ENCODE measurements around the gene MBD6. TPM values are rescaled to one million over a fixed set of nuclear protein-coding genes. Genes with fewer than 3 reads are reported as not detected.
"Not testable (repeated sequence)": the region's sequence is repeated elsewhere in the genome, so short reads cannot be mapped to it uniquely, and the experiment has no call there.

The MBD6 gene
- total RNA-seq, 1 donor from 2014 or later, result 93.1 TPM

DNA sequence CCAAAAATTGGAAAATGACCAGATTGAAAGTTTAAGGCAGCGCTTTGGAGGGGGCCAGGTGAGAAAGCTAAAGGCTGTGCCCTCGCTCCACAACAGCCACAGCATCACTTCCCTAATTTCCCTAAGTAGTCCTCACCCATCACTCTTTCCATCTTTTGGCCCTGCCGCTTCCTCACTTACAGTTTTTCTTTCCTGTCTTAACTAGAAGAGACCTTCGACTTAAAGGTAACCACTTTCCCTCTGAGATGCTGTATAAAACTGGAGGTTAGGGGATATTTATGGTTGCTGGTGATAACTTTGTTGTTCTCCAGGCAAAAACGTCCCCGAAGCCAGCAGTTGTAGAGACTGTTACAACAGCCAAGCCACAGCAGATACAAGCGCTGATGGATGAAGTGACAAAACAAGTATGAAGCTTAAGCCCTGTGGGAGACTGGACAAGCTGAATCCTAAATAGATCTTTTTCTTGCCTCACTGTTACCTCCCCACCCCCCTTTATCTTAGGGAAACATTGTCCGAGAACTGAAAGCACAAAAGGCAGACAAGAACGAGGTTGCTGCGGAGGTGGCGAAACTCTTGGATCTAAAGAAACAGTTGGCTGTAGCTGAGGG lies 6.6 kb upstream of the MBD6 start:
- H3K4me1 ChIP-seq, result peaks cover 30% of the 10 kb centered on the region
- ATAC-seq (no peak), DNase-seq (no peak)
- no peak overlapping the region for H3K27ac ChIP-seq
- H3K36me3 ChIP-seq, result peaks cover 70% of the 10 kb centered on the region
- no peaks in the 10 kb centered on the region for H3K27me3 ChIP-seq (ENCODE audit: low read depth)
- no peaks in the 10 kb centered on the region for H3K9me3 ChIP-seq
- H3K4me3 ChIP-seq, result no peak overlapping the region
- intact Hi-C loops (cut with DNase I), result no loop called here
- TF ChIP-seq, protein P1, sequence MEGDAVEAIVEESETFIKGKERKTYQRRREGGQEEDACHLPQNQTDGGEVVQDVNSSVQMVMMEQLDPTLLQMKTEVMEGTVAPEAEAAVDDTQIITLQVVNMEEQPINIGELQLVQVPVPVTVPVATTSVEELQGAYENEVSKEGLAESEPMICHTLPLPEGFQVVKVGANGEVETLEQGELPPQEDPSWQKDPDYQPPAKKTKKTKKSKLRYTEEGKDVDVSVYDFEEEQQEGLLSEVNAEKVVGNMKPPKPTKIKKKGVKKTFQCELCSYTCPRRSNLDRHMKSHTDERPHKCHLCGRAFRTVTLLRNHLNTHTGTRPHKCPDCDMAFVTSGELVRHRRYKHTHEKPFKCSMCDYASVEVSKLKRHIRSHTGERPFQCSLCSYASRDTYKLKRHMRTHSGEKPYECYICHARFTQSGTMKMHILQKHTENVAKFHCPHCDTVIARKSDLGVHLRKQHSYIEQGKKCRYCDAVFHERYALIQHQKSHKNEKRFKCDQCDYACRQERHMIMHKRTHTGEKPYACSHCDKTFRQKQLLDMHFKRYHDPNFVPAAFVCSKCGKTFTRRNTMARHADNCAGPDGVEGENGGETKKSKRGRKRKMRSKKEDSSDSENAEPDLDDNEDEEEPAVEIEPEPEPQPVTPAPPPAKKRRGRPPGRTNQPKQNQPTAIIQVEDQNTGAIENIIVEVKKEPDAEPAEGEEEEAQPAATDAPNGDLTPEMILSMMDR (IDR thresholded peaks at IDR 0.05), result no peak

DNA sequence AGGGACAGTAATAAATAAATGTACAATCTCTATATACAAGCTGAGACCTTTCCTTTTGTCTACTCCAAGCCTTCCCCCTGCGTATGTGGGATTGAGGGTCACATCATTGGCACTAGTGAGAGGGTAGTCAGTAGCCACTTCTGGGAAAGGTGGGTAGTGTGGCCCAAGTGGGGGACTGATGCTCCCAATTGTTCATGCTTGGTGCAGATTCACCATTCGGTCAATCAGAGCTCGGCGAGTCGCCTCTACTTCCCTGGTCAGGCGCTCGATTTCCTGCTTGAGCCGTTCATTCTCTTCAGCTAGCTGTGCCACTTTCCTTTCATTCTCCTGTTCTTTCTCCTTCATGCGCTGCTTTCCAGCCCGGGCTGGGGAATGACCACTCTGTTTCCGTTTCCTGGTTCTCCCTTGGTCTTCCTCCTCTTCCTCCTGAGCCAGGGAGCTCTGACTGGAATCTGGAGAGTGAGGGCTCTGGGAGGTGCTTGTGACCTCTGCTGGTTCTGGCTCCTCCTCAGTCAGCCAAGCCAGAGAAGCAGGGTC lies 5.9 kb upstream of the MBD6 start:
- H3K9me3 ChIP-seq, result no peaks in the 10 kb centered on the region
- DNase-seq, result no peak
- no peak for ATAC-seq
- no peak overlapping the region for H3K4me3 ChIP-seq
- H3K4me1 ChIP-seq, result peaks cover 36% of the 10 kb centered on the region
- no peak overlapping the region for H3K27ac ChIP-seq
- TF ChIP-seq, protein P1 (IDR thresholded peaks at IDR 0.05), result no peak
- intact Hi-C loops (cut with DNase I), result no loop called here
- H3K36me3 ChIP-seq, result peaks cover 63% of the 10 kb centered on the region
- H3K27me3 ChIP-seq (ENCODE audit: low read depth), result no peaks in the 10 kb centered on the region

DNA sequence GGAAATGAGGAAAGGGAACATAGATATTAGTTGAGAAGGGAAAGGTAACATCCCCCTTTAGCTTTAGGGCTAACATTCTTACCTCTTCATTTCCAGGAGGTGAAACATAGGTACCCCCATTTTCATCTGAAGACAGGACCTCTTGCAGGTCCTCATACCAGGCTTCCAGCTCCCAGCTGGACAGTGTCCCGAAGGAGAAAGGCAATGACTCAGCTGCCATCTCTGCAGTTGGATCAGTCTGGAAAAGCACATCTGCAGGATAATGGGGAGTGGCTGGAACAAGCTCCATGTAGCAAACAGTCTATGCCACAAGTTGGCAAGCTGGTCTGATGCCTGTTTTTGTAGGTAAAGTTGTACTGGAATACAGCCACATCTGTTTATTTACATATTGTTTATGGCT lies 5.4 kb upstream of the MBD6 start:
- peaks cover 58% of the 10 kb centered on the region for H3K36me3 ChIP-seq
- TF ChIP-seq, protein P1 (IDR thresholded peaks at IDR 0.05), result no peak
- H3K4me3 ChIP-seq, result no peak overlapping the region
- ATAC-seq, result no peak
- H3K27me3 ChIP-seq (ENCODE audit: low read depth), result no peaks in the 10 kb centered on the region
- no peak for DNase-seq
- H3K27ac ChIP-seq, result no peak overlapping the region
- intact Hi-C loops (cut with DNase I), result no loop called here
- H3K4me1 ChIP-seq, result peaks cover 41% of the 10 kb centered on the region
- no peaks in the 10 kb centered on the region for H3K9me3 ChIP-seq

DNA sequence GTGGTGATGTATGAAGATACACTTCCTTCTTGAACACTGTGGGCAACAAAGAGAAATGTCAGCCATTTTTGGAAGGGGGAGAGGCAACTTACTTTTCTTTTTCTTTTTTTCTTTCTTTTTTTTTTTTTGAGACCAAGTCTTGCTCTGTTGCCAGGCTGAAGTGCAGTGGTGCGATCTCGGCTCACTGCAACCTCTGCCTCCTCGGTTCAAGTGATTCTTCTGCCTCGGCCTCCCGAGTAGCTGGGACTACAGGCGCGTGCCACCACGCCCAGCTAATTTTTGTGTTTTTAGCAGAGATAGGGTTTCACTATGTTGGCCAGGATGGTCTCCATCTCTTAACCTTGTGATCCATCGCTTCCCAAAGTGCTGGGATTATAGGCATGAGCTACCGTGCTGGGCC lies 4.9 kb upstream of the MBD6 start:
- intact Hi-C loops (cut with DNase I); ATAC-seq; H3K9me3 ChIP-seq; H3K27me3 ChIP-seq (ENCODE audit: low read depth); DNase-seq: not testable (repeated sequence)
- Histone ChIP-seq H3K4me1 (peaks cover 41% of the 10 kb centered on the region), H3K27ac (peak overlapping the region; percentile 97), H3K36me3 (peaks cover 53% of the 10 kb centered on the region), H3K4me3 (peak overlapping the region; percentile 90)

DNA sequence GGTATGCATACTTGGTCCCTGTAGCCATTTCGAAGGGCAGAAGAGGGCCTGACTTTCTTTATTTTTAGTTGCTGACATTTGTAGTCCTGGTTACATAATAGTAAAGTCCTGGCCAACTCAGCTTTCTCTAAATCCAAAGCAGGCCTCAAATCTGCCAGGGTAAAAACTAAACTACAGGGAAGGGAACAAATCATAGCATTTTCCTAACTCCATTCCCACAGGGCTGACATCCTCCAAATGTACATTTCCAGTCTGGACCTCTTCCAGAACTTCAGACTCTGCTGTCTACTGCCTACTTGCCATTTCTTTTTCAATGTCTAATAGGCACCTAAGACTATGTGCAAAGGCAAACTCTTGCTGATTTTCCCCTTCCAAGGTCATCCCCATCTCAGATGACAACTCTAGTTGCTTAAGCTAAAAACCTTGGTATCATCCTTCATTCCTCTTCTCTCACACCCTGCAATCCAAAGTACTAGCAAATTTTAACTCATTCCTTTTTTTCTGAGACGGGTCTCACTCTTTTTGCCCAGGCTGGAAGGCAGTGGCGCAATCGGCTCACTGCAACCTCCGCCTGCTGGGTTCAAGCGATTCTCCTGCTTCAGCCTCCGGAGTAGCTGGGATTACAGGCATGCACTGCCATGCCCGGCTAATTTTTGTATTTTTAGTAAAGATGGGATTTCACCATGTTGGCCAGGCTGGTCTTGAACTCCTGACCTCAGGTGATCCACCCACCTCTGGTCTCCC lies 4.3 kb upstream of the MBD6 start:
- TF ChIP-seq, protein P1 (IDR thresholded peaks at IDR 0.05), result no peak
- ATAC-seq (no peak), DNase-seq (no peak)
- peaks cover 42% of the 10 kb centered on the region for H3K4me1 ChIP-seq
- no peaks in the 10 kb centered on the region for H3K27me3 ChIP-seq (ENCODE audit: low read depth)
- peak overlapping the region; percentile 90 for H3K4me3 ChIP-seq
- H3K36me3 ChIP-seq, result peaks cover 47% of the 10 kb centered on the region
- intact Hi-C loops (cut with DNase I), result no loop called here
- H3K9me3 ChIP-seq, result no peaks in the 10 kb centered on the region
- peak overlapping the region; percentile 97 for H3K27ac ChIP-seq

Measured in lower lobe of right lung (tissue), 2 donors.